ENCODE results near the gene BSND.

- TF ChIP-seq, protein P1, sequence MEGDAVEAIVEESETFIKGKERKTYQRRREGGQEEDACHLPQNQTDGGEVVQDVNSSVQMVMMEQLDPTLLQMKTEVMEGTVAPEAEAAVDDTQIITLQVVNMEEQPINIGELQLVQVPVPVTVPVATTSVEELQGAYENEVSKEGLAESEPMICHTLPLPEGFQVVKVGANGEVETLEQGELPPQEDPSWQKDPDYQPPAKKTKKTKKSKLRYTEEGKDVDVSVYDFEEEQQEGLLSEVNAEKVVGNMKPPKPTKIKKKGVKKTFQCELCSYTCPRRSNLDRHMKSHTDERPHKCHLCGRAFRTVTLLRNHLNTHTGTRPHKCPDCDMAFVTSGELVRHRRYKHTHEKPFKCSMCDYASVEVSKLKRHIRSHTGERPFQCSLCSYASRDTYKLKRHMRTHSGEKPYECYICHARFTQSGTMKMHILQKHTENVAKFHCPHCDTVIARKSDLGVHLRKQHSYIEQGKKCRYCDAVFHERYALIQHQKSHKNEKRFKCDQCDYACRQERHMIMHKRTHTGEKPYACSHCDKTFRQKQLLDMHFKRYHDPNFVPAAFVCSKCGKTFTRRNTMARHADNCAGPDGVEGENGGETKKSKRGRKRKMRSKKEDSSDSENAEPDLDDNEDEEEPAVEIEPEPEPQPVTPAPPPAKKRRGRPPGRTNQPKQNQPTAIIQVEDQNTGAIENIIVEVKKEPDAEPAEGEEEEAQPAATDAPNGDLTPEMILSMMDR (conservative IDR thresholded peaks at IDR 0.05; ENCODE audit: low read depth, low read length), result no peak
- TF ChIP-seq EZH2 (IDR thresholded peaks at IDR 0.05; ENCODE audit: borderline replicate concordance, low read depth, low read length, poor library complexity, severe bottlenecking), result no peak
These were observed 35.9 kb downstream of the BSND start for GRCh38 chr1:55034476-55035133.
